Mesenchymal stem cell (in vitro differentiated cells and primary cell): ENCODE results near the gene HSPG2.

Experiments
- DNase-seq: peaks from one replicate; pipeline ENCODE4 v3.0.0-alpha.2; 2013
- H2AFZ ChIP-seq: one replicate; pipeline ENCODE4 v1.6.1; 2013; ENCODE audit warnings: low read depth, mild to moderate bottlenecking, control low read depth, inconsistent platforms, low read length, moderate library complexity
- H2AK5ac ChIP-seq: 2 replicates; pipeline ENCODE4 v1.6.1; 2013; ENCODE audit warnings: low read length, moderate library complexity, mild to moderate bottlenecking, inconsistent platforms; ENCODE audit not compliant: severe bottlenecking
- H2BK120ac ChIP-seq: one replicate; pipeline ENCODE4 v1.6.1; 2013; ENCODE audit warnings: low read depth, mild to moderate bottlenecking, inconsistent platforms, low read length, moderate library complexity
- H2BK12ac ChIP-seq, 2 experiments: one replicate each; pipeline ENCODE4 v1.6.1; 2013; ENCODE audit warnings: inconsistent platforms in 2 of 2, low read length in 2 of 2, mild to moderate bottlenecking in 2 of 2, moderate library complexity in 2 of 2, control low read depth in 1 of 2
- H2BK15ac ChIP-seq: one replicate; pipeline ENCODE4 v1.6.1; 2013; ENCODE audit warnings: mild to moderate bottlenecking, low read depth, inconsistent platforms; ENCODE audit not compliant: poor library complexity, severe bottlenecking
- H2BK5ac ChIP-seq: 2 replicates; pipeline ENCODE4 v1.6.1; 2013; ENCODE audit warnings: low read depth, mild to moderate bottlenecking, low read length, control low read depth, inconsistent platforms; ENCODE audit not compliant: poor library complexity, severe bottlenecking
- H3K14ac ChIP-seq, 2 experiments: one replicate each; pipeline ENCODE4 v1.6.1; 2013; ENCODE audit warnings: inconsistent platforms in 2 of 2, low read length in 2 of 2, control low read depth in 1 of 2, mild to moderate bottlenecking in 1 of 2, moderate library complexity in 1 of 2
- H3K18ac ChIP-seq, 2 experiments: one replicate each; pipeline ENCODE4 v1.6.1; 2013; ENCODE audit warnings: inconsistent platforms in 2 of 2, low read length in 2 of 2, control low read depth in 1 of 2, low read depth in 1 of 2, mild to moderate bottlenecking in 1 of 2
- H3K23ac ChIP-seq, 2 experiments: one replicate each; pipeline ENCODE4 v1.6.1; 2013; ENCODE audit warnings: inconsistent platforms in 2 of 2, low read length in 2 of 2, mild to moderate bottlenecking in 2 of 2, moderate library complexity in 2 of 2, control low read depth in 1 of 2
- H3K27ac ChIP-seq: 2 replicates; pipeline ENCODE4 v1.5.1; 2013; ENCODE audit warnings: mild to moderate bottlenecking, moderate library complexity, low read length, control low read depth, inconsistent platforms; ENCODE audit not compliant: poor library complexity, severe bottlenecking
- H3K27me3 ChIP-seq, 2 experiments: 2 replicates each; pipeline versions ENCODE4 v1.6.1 to v1.7.0; 2013; ENCODE audit warnings: low read length in 2 of 2, mild to moderate bottlenecking in 2 of 2, moderate library complexity in 2 of 2, control low read depth in 1 of 2, inconsistent platforms in 1 of 2; ENCODE audit not compliant: control insufficient read depth in 1 of 2, insufficient read depth in 1 of 2
- H3K36me3 ChIP-seq, 2 experiments: 2 replicates each; pipeline versions ENCODE4 v1.6.1 to v1.7.0; 2013; ENCODE audit warnings: low read length in 2 of 2, control low read depth in 1 of 2, inconsistent platforms in 1 of 2, low read depth in 1 of 2, mild to moderate bottlenecking in 1 of 2; ENCODE audit not compliant: insufficient read depth in 2 of 2, control insufficient read depth in 1 of 2
- H3K4ac ChIP-seq, 2 experiments: one replicate each; pipeline ENCODE4 v1.6.1; 2013; ENCODE audit warnings: inconsistent platforms in 2 of 2, low read length in 2 of 2, mild to moderate bottlenecking in 2 of 2, moderate library complexity in 2 of 2, control low read depth in 1 of 2, low read depth in 1 of 2
- H3K4me1 ChIP-seq: 2 replicates; pipeline ENCODE4 v1.6.1; 2013; ENCODE audit warnings: low read depth, low read length, control low read depth; ENCODE audit not compliant: control insufficient read depth, insufficient read depth
- H3K4me2 ChIP-seq: 2 replicates; pipeline ENCODE4 v1.6.1; 2013; ENCODE audit warnings: low read length, mild to moderate bottlenecking, inconsistent platforms; ENCODE audit not compliant: poor library complexity, severe bottlenecking
- H3K4me3 ChIP-seq, 2 experiments: 2 replicates each; pipeline versions ENCODE4 v1.5.1 to v1.7.0; 2013; ENCODE audit warnings: low read length in 2 of 2, mild to moderate bottlenecking in 2 of 2, control low read depth in 1 of 2, low read depth in 1 of 2; ENCODE audit not compliant: insufficient read depth in 1 of 2
- H3K79me1 ChIP-seq: replicated peaks from 2 replicates; pipeline ENCODE4 v1.6.1; 2013; ENCODE audit warnings: mild to moderate bottlenecking, control low read depth, low read length, inconsistent platforms; ENCODE audit not compliant: poor library complexity, severe bottlenecking
- H3K9ac ChIP-seq: 2 replicates; pipeline ENCODE4 v1.7.0; 2013; ENCODE audit warnings: mild to moderate bottlenecking, low read length, moderate library complexity
- H3K9me3 ChIP-seq: 2 replicates; pipeline ENCODE4 v1.7.0; 2013; ENCODE audit warnings: mild to moderate bottlenecking, low read length; ENCODE audit not compliant: control insufficient read depth
- H4K8ac ChIP-seq: one replicate; pipeline ENCODE4 v1.6.1; 2013; ENCODE audit warnings: inconsistent platforms, mild to moderate bottlenecking, low read length, moderate library complexity
- H4K91ac ChIP-seq: one replicate; pipeline ENCODE4 v1.6.1; 2013; ENCODE audit warnings: mild to moderate bottlenecking, low read length, inconsistent platforms
- WGBS: methylation state at CpG from one replicate; pipeline ENCODE4 v1.1.7; 2013; ENCODE audit warnings: mixed read lengths; 5-methylcytosine and 5-hydroxymethylcytosine counted together

Gene HSPG2

DNA sequence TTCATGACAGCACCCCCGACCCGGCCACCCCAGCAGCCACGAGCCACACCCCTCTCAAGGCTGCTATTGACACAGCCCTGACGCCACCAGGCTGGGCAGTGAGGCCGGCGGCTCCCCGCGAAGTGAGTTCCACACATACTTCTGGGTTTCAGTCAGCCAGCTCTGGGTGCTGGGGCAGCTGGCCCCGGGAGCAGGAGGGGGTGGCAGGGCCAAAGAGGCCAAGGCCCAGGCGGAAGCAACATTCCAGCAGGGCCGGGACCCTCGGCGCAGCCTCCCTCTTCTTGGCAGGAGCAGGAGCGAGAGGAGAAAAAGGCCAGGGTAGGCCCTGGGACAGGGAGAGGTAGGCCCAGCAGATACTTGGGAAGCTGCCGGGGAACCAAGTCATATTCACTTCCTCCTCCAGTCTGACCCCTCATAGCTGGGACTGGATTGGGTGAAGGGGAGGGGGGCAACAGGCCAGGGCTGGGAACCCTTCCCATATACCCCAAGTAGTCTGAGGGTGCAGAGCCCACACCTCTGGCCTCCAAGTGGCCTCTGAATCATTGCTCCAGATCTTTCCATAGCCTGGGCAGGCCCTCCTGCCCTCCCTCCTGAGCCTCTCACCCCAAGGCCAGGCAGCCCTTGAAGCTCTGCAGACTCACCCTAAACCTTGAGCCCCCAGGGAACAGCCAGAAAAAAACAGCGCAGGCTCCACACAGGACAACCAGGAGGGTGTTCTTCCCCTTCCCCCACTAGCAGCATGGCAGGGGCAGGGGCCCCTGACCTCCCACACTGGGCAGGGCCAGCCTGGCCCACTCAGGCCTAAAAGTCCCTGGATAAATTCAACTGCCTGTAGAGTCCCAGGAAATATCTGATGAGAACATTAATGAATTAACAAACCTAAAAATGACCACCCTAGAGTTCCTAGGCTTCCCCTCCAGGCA is 5.7 kb downstream of the HSPG2 start:
- H3K36me3 ChIP-seq: peaks cover 7 to 32% of the 10 kb centered on the region in 2 experiments
- peaks cover 70% of the 10 kb centered on the region for H3K4me1 ChIP-seq
- peak overlapping the region; percentile 90 to 96 for H2BK12ac ChIP-seq
- H2BK5ac ChIP-seq: peak overlapping the region; percentile 98
- H3K18ac ChIP-seq: peak overlapping the region; percentile 14 to 89
- H2AFZ ChIP-seq: peak overlapping the region; percentile 11
- H4K91ac ChIP-seq: peak overlapping the region; percentile 90
- peak overlapping the region; percentile 74 for H4K8ac ChIP-seq
- H3K9ac ChIP-seq: peak overlapping the region; percentile 94
- H2BK15ac ChIP-seq: peak overlapping the region; percentile 84
- peak overlapping the region; percentile 58 for H2BK120ac ChIP-seq
- H3K27me3 ChIP-seq: no peaks in the 10 kb centered on the region
- peak overlapping the region in 1 of 2 experiments; percentile 76 for H3K14ac ChIP-seq
- peaks cover 3% of the 10 kb centered on the region for H3K79me1 ChIP-seq
- peak overlapping the region; percentile 87 for H2AK5ac ChIP-seq
- H3K4me2 ChIP-seq: peak overlapping the region; percentile 29
- H3K23ac ChIP-seq: peak overlapping the region in 1 of 2 experiments; percentile 28
- H3K9me3 ChIP-seq: no peaks in the 10 kb centered on the region
- 4% methylated on average over 11 of the region's 16 CpGs for WGBS
- H3K4me3 ChIP-seq: peak overlapping the region; percentile 16 to 21
- peak overlapping the region; percentile 99 for H3K27ac ChIP-seq
- peak overlapping the region; percentile 21 to 93 for H3K4ac ChIP-seq
- DNase-seq: peak; percentile 87

DNA sequence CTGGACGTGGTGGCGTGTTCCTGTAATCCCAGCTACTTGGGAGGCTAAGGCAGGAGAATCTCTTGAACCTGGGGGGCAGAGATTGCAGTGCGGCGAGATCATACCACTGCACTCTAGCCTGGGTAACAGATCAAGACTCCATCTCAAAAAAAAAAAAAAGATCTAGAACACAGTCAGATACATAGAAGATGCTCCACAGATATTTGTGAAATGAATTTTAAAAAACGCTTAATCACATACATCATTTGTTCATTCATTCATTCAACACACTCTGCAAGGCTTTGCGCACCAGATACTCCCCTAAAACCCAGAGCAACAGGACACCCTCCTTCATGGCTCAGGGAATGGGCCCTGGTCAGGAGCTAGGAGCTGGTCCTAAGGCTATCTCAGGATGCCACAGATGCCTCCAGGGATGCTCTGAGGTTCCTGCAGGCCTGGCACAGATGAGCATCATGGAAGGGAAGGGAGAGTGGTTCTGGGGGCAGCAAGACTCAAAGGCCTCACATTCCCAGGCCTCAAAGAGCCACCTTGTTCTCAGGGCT is 6.4 kb downstream of the HSPG2 start:
- peaks cover 3% of the 10 kb centered on the region for H3K79me1 ChIP-seq
- H3K27me3 ChIP-seq: no peaks in the 10 kb centered on the region
- no peaks in the 10 kb centered on the region for H3K9me3 ChIP-seq
- peak overlapping the region in 1 of 2 experiments; percentile 28 for H3K23ac ChIP-seq
- peak overlapping the region; percentile 74 for H4K8ac ChIP-seq
- H3K4ac ChIP-seq: peak overlapping the region in 1 of 2 experiments; percentile 21
- peak overlapping the region; percentile 99 for H3K27ac ChIP-seq
- H2AK5ac ChIP-seq: peak overlapping the region; percentile 99
- WGBS: 96% methylated on average over 6 of the region's 6 CpGs
- H2BK5ac ChIP-seq: peak overlapping the region; percentile 60
- H2BK120ac ChIP-seq: peak overlapping the region; percentile 75
- H2BK15ac ChIP-seq: peak overlapping the region; percentile 84
- peak overlapping the region; percentile 94 for H3K9ac ChIP-seq
- DNase-seq: no peak
- peaks cover 7 to 32% of the 10 kb centered on the region in 2 experiments for H3K36me3 ChIP-seq
- peak overlapping the region in 1 of 2 experiments; percentile 16 for H3K4me3 ChIP-seq
- H3K4me1 ChIP-seq: peaks cover 70% of the 10 kb centered on the region
- H2AFZ ChIP-seq: no peak overlapping the region
- no peak overlapping the region for H3K4me2 ChIP-seq
- H3K18ac ChIP-seq: peak overlapping the region; percentile 14 to 62
- H2BK12ac ChIP-seq: peak overlapping the region; percentile 59 to 96
- H3K14ac ChIP-seq: no peak overlapping the region
- peak overlapping the region; percentile 90 for H4K91ac ChIP-seq

DNA sequence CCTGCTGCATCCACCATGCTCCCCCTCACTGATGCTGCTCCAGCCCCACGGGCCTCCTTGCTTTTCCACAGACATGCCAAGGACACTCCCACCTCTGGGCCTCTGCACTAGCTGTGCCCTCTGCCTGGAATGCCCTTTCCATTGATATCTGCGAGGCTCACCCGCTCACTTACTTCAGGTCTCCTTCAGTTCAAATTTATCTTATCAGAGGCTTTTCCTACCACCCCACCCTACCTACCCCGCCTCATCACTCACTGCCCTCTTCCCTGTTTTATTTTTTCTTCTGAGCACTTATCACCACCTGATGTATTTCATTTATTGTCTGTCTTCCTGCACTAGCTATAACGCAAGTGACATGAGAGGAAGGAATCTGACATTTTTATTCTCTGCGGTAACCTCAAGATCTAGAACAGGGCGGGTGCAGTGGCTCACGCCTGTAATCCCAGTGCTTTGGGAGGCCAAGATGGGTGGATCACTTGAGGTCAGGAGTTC is 7.0 kb downstream of the HSPG2 start:
- WGBS: 90% methylated on average over 8 of the region's 8 CpGs
- Histone ChIP-seq H4K8ac (no peak overlapping the region), H3K4ac (peak overlapping the region in 1 of 2 experiments; percentile 13), H3K23ac (no peak overlapping the region), H3K18ac (no peak overlapping the region), H3K4me3 (no peak overlapping the region), H3K36me3 (peaks cover 7 to 35% of the 10 kb centered on the region in 2 experiments), H2BK15ac (peak overlapping the region; percentile 26), H3K9me3 (no peaks in the 10 kb centered on the region), H3K4me1 (peaks cover 68% of the 10 kb centered on the region), H3K79me1 (peaks cover 3% of the 10 kb centered on the region), H3K4me2 (no peak overlapping the region), H3K9ac (peak overlapping the region; percentile 94), H2BK12ac (peak overlapping the region; percentile 45 to 51), H3K27me3 (no peaks in the 10 kb centered on the region), H2AK5ac (peak overlapping the region; percentile 71), H3K14ac (no peak overlapping the region), H2BK120ac (peak overlapping the region; percentile 6), H2AFZ (no peak overlapping the region), H3K27ac (peak overlapping the region; percentile 99), H2BK5ac (no peak overlapping the region), H4K91ac (peak overlapping the region; percentile 78)
- no peak for DNase-seq
